Fibroblast of lung (primary cell): ENCODE results near the gene SLC6A20. TPM values are rescaled to one million over a fixed set of nuclear protein-coding genes. Genes with fewer than 3 reads are reported as not detected.

Experiments
- DNase-seq, 2 donors: peaks; one replicate each; pipeline versions ENCODE4 v3.0.0 to v3.0.0-alpha.2; 2010; ENCODE audit warnings: low read depth in 2 of 2
- H2AFZ ChIP-seq: 2 replicates; pipeline ENCODE4 v1.5.1; 2012; ENCODE audit warnings: low read length, control low read depth, inconsistent platforms
- H3K27ac ChIP-seq: 2 replicates; pipeline ENCODE4 v1.5.1; 2011; ENCODE audit warnings: low read length, control low read depth; ENCODE audit not compliant: insufficient read depth
- H3K27me3 ChIP-seq: 2 replicates; pipeline ENCODE4 v1.5.1; 2011; ENCODE audit warnings: mild to moderate bottlenecking, low read length; ENCODE audit not compliant: control insufficient read depth, insufficient read depth
- H3K36me3 ChIP-seq: 2 replicates; pipeline ENCODE4 v1.5.1; 2011; ENCODE audit warnings: low read length; ENCODE audit not compliant: control insufficient read depth, insufficient read depth
- H3K4me1 ChIP-seq: 2 replicates; pipeline ENCODE4 v1.5.1; 2011; ENCODE audit warnings: low read length; ENCODE audit not compliant: control insufficient read depth, insufficient read depth; ENCODE audit errors: extremely low read depth
- H3K4me2 ChIP-seq: 2 replicates; pipeline ENCODE4 v1.5.1; 2011; ENCODE audit warnings: low read length, control low read depth; ENCODE audit not compliant: insufficient read depth; ENCODE audit errors: extremely low read depth
- H3K4me3 ChIP-seq, 4 experiments: fragments of 200-600 bp in 1 of 4; sonication (generic) in 1 of 4; replicated peaks in 1 of 4; 2 replicates each; pipeline ENCODE4 v1.5.1; 2011 to 2016; ENCODE audit warnings: low read length in 4 of 4, low read depth in 3 of 4, mild to moderate bottlenecking in 3 of 4, control low read depth in 2 of 4, inconsistent platforms in 1 of 4, mixed read lengths in 1 of 4; ENCODE audit not compliant: insufficient read depth in 1 of 4; ENCODE audit errors: control extremely low read depth in 1 of 4
- H3K79me2 ChIP-seq: 2 replicates; pipeline ENCODE4 v1.5.1; 2012; ENCODE audit warnings: mild to moderate bottlenecking, low read length, inconsistent platforms; ENCODE audit not compliant: control insufficient read depth, insufficient read depth
- H3K9ac ChIP-seq: 2 replicates; pipeline ENCODE4 v1.5.1; 2011; ENCODE audit warnings: mild to moderate bottlenecking, low read length, control low read depth; ENCODE audit not compliant: insufficient read depth
- H3K9me3 ChIP-seq: 2 replicates; pipeline ENCODE4 v1.5.1; 2012; ENCODE audit warnings: low read depth, low read length; ENCODE audit not compliant: control insufficient read depth, insufficient read depth
- H4K20me1 ChIP-seq: 2 replicates; pipeline ENCODE4 v1.5.1; 2011; ENCODE audit warnings: low read length; ENCODE audit not compliant: control insufficient read depth, insufficient read depth; ENCODE audit errors: extremely low read depth
- CTCF ChIP-seq, 2 donors: IDR thresholded peaks in 1 of 2; conservative IDR thresholded peaks in 1 of 2; 1 replicate in 1 of 2; 2 replicates in 1 of 2; pipeline ENCODE4 v1.5.1; 2011 to 2012; ENCODE audit warnings: low read length in 2 of 2, control low read depth in 1 of 2, inconsistent platforms in 1 of 2, low read depth in 1 of 2, mild to moderate bottlenecking in 1 of 2
- EZH2 ChIP-seq: IDR thresholded peaks from 2 replicates; pipeline ENCODE4 v1.5.1; 2012; ENCODE audit warnings: low read length, control low read depth, mild to moderate bottlenecking; ENCODE audit errors: missing control alignments
- polyA plus RNA-seq, 2 donors: library from polyadenylated mRNA; depleted of rRNA in 1 of 2; stranded (reverse) in 1 of 2; unstranded in 1 of 2; fragments of >200 nt; gene quantifications; 2 replicates each; pipeline ENCODE4 v1.2.1, GENCODE V29; 2011 to 2012; ENCODE audit warnings: missing spikeins in 1 of 2
- total RNA-seq: library from RNA; depleted of rRNA; stranded (reverse); fragments of >200 nt; gene quantifications from 2 replicates; pipeline ENCODE4 v1.2.1, GENCODE V29; 2014

SLC6A20 gene
- total and polyA plus RNA-seq, 2 donors (not counting 1 experiment from before 2014, with no cell fraction given) = not detected

GRCh38 chr3:45817831-45818522 is 21.6 kb upstream of the SLC6A20 start:
- Histone ChIP-seq H2AFZ (no peak overlapping the region), H3K9ac (no peak overlapping the region), H4K20me1 (peaks cover 1% of the 10 kb centered on the region), H3K27me3 (no peaks in the 10 kb centered on the region), H3K79me2 (no peaks in the 10 kb centered on the region), H3K4me2 (peak overlapping the region; percentile 65), H3K36me3 (no peaks in the 10 kb centered on the region), H3K4me1 (peaks cover 14% of the 10 kb centered on the region), H3K27ac (peak overlapping the region; percentile 40), H3K9me3 (no peaks in the 10 kb centered on the region), H3K4me3 (no peak overlapping the region)
- TF ChIP-seq EZH2 (no peak), CTCF (conservative IDR thresholded peaks at IDR 0.05 in 1 of 2, IDR thresholded peaks at IDR 0.05 in 1 of 2; ENCODE audit: low read depth in 1 of 2, low read length in 2 of 2) (no peak)
- DNase-seq = peak; percentile 97 to 99

- no peaks in the 10 kb centered on the region for H3K36me3 ChIP-seq
- H3K79me2 ChIP-seq = no peaks in the 10 kb centered on the region
- no peak overlapping the region for H3K4me3 ChIP-seq
- peak; percentile 31 to 32 for DNase-seq
- TF ChIP-seq EZH2 = no peak
- peaks cover 14% of the 10 kb centered on the region for H3K4me1 ChIP-seq
- no peak overlapping the region for H3K27ac ChIP-seq
- no peaks in the 10 kb centered on the region for H3K27me3 ChIP-seq
- H2AFZ ChIP-seq = no peak overlapping the region
- H3K9ac ChIP-seq = no peak overlapping the region
- H3K4me2 ChIP-seq = no peak overlapping the region
- H4K20me1 ChIP-seq = peaks cover 1% of the 10 kb centered on the region
- no peaks in the 10 kb centered on the region for H3K9me3 ChIP-seq
These were observed 20.2 kb upstream of the SLC6A20 start for GRCh38 chr3:45816544-45816943.

GRCh38 chr3:45814322-45814721 is 18.0 kb upstream of the SLC6A20 start:
- H4K20me1 ChIP-seq = peaks cover 1% of the 10 kb centered on the region
- H3K36me3 ChIP-seq = no peaks in the 10 kb centered on the region
- H3K4me3 ChIP-seq = no peak overlapping the region
- no peak overlapping the region for H3K9ac ChIP-seq
- H3K27me3 ChIP-seq = no peaks in the 10 kb centered on the region
- no peak overlapping the region for H3K4me2 ChIP-seq
- DNase-seq = no peak
- no peak overlapping the region for H3K27ac ChIP-seq
- TF ChIP-seq CTCF (conservative IDR thresholded peaks at IDR 0.05 in 1 of 2, IDR thresholded peaks at IDR 0.05 in 1 of 2; ENCODE audit: low read depth in 1 of 2, low read length in 2 of 2) (no peak), EZH2 (no peak)
- peaks cover 14% of the 10 kb centered on the region for H3K4me1 ChIP-seq
- no peaks in the 10 kb centered on the region for H3K9me3 ChIP-seq
- H3K79me2 ChIP-seq = no peaks in the 10 kb centered on the region
- H2AFZ ChIP-seq = no peak overlapping the region
